ENCODE results near the gene ATRIP.
"Not testable (repeated sequence)": the region's sequence is repeated elsewhere in the genome, so short reads cannot be mapped to it uniquely, and the experiment has no call there.

ATRIP gene

DNA sequence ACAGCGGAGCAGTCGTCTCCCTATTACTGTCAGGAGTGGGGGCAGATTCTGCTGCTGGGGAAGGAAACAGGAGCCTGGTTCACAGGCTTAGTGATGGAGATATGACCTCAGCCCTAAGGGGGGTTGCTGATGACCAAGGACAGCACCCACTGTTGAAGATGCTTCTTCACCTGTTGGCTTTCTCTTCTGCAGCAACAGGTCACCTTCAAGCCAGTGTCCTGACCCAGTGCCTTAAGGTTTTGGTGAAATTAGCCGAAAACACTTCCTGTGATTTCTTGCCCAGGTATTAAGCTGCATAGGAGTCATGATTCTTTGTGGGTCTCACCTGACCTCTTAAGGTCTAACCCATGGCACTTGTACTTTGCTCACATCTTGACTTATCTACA, 14.0 kb downstream of the ATRIP start:
- no peaks in the 10 kb centered on the region for H3K9me3 Mint-ChIP-seq
- no peak overlapping the region for H3K4me3 Mint-ChIP-seq
- peaks cover 7% of the 10 kb centered on the region for H3K4me1 Mint-ChIP-seq
- no peaks in the 10 kb centered on the region for H3K27me3 Mint-ChIP-seq
- DNase-seq = no peak
- H3K36me3 Mint-ChIP-seq (ENCODE audit: low read depth) = peaks cover 24% of the 10 kb centered on the region
- no peak overlapping the region for H3K27ac Mint-ChIP-seq
- no peak for ATAC-seq

DNA sequence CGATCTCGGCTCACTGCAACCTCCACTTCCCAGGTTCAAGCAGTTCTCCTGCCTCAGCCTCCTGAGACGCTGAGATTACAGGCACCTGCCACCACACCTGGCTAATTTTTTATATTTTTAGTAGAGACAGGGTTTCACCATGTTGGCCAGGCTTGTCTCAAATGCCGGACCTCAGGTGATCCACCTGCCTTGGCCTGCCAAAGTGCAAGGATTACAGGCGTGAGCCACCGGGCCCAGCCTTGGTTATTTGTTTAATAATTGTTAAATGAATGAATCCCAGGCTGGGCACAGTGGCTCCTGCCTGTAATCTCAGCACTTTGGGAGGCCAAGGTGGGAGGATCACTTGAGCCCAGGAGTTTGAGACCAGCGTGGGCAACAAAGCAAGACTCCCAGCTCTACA, 15.2 kb downstream of the ATRIP start:
- H3K9me3 Mint-ChIP-seq, H3K27ac Mint-ChIP-seq, H3K4me3 Mint-ChIP-seq, ATAC-seq, DNase-seq, H3K27me3 Mint-ChIP-seq: not testable (repeated sequence)
- Mint-ChIP-seq H3K4me1 (peaks cover 13% of the 10 kb centered on the region), H3K36me3 (ENCODE audit: low read depth) (peaks cover 24% of the 10 kb centered on the region)

DNA sequence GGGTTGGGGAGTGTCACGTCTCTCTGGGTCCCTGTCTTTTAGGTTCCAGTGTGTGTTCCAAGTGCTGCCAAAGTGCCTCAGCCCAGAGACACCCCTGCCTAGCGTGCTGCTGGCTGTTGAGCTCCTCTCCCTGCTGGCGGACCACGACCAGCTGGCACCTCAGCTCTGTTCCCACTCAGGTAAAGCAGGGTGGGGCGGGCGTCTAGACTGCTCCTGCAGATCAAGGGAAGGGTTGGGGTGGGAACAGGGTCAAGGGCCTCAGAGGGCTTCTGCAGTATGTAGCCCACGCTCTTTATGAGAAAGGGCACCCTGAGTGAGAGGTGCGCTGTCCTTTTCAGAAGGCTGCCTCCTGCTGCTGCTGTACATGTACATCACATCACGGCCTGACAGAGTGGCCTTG, 17.2 kb downstream of the ATRIP start:
- DNase-seq (no peak), ATAC-seq (no peak)
- no peak overlapping the region for H3K4me3 Mint-ChIP-seq
- peaks cover 35% of the 10 kb centered on the region for H3K36me3 Mint-ChIP-seq (ENCODE audit: low read depth)
- H3K9me3 Mint-ChIP-seq = no peaks in the 10 kb centered on the region
- no peak overlapping the region for H3K27ac Mint-ChIP-seq
- H3K4me1 Mint-ChIP-seq = peaks cover 32% of the 10 kb centered on the region
- no peaks in the 10 kb centered on the region for H3K27me3 Mint-ChIP-seq

DNA sequence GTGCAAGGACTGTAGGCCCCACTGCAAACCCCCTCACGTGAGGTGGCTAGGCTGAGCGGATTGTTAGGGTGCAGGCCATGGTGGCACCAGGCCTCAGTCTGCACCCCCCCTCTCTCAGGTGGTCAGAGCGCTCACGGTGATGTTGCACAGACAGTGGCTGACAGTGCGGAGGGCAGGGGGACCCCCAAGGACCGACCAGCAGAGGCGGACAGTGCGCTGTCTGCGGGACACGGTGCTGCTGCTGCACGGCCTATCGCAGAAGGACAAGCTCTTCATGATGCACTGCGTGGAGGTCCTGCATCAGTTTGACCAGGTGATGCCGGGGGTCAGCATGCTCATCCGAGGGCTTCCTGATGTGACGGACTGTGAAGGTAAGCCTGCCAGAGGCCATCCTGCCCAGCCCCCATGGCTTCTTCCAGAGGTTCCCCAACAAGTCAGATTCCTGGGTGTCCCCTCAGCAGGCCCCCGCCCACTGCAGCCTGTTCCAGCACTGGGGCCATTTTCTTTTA, 18.2 kb downstream of the ATRIP start:
- DNase-seq = no peak
- peak overlapping the region; percentile 97 for H3K27ac Mint-ChIP-seq
- ATAC-seq = no peak
- H3K4me3 Mint-ChIP-seq = no peak overlapping the region
- H3K4me1 Mint-ChIP-seq = peaks cover 42% of the 10 kb centered on the region
- H3K36me3 Mint-ChIP-seq (ENCODE audit: low read depth) = peaks cover 40% of the 10 kb centered on the region
- no peaks in the 10 kb centered on the region for H3K9me3 Mint-ChIP-seq
- no peaks in the 10 kb centered on the region for H3K27me3 Mint-ChIP-seq

DNA sequence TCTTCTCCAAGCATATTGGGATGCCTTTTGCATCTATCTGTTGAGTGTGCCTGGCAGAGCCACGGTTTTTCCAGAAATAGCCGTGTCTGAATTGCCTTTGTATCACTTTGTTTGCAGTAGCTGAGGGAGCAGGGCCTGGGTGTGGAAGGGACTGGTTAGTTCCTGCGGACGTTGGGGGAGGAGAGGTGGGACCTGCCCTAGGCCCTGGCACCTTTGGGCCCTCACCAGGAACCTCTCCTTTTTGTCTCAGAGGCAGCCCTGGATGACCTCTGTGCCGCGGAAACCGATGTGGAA, 18.6 kb downstream of the ATRIP start:
- Mint-ChIP-seq H3K36me3 (ENCODE audit: low read depth) (peaks cover 38% of the 10 kb centered on the region), H3K9me3 (no peaks in the 10 kb centered on the region), H3K27ac (peak overlapping the region; percentile 97), H3K4me1 (peaks cover 46% of the 10 kb centered on the region), H3K4me3 (peak overlapping the region; percentile 92), H3K27me3 (no peaks in the 10 kb centered on the region)
- ATAC-seq (no peak), DNase-seq (no peak)

DNA sequence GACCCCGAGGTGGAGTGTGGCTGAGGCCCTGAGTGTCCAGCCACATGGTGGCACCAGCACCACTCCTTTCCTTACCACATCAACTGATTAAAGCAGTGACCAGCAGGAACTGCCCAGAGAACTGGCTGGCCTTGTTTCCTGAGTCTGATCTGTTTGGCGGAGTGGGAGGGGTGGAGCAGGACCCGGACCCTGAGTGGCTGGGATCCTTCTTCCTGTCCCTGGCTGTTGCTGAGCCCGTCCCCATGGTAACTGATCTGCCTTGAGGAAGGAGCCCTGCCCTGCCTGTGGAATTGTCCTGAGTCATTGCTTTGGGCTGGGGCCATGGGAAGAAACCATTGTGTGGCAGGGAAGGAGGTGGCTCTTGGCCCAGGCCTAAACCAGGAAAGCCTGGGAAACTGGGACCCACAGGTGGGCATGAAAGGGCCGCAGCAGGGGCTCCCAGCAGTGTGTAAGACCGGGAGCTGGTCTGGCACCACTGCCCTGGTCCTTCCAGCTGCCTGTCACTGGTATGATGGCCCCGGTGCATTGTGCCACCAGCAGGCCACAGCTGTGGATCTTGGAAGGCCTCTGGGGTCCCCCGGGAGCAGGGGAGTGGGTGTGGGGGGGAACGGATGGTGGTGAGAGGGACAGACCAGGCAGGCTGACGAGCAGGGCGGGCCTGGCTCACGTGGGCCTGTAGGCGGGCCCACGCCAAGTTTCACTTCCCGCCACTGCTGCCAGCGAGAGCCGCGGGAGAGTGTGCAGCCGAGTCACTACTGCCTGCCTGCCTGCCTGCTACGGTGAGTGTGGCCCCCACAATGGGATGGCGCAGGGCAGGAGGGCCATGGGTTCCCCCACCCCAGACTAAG, 19.2 kb downstream of the ATRIP start:
- peaks cover 36% of the 10 kb centered on the region for H3K36me3 Mint-ChIP-seq (ENCODE audit: low read depth)
- peak overlapping the region; percentile 97 for H3K27ac Mint-ChIP-seq
- H3K27me3 Mint-ChIP-seq = no peaks in the 10 kb centered on the region
- ATAC-seq = peak; percentile 90
- DNase-seq = peak; percentile 84
- no peaks in the 10 kb centered on the region for H3K9me3 Mint-ChIP-seq
- peak overlapping the region; percentile 92 for H3K4me3 Mint-ChIP-seq
- H3K4me1 Mint-ChIP-seq = peaks cover 49% of the 10 kb centered on the region

DNA sequence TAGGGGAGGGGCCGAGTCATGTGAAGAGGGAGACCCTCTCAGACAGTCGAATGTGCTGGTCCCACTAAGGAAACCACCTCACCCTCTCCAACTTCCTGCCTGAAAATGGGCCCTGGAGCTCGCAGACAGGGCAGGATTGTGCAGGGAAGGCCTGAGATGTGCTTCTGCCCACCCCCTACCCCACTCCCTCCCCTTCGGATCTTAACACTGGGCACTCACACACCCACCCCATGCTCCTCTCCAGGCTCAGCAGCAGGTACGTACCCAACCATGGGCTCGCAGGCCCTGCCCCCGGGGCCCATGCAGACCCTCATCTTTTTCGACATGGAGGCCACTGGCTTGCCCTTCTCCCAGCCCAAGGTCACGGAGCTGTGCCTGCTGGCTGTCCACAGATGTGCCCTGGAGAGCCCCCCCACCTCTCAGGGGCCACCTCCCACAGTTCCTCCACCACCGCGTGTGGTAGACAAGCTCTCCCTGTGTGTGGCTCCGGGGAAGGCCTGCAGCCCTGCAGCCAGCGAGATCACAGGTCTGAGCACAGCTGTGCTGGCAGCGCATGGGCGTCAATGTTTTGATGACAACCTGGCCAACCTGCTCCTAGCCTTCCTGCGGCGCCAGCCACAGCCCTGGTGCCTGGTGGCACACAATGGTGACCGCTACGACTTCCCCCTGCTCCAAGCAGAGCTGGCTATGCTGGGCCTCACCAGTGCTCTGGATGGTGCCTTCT, 20.0 kb downstream of the ATRIP start:
- Mint-ChIP-seq H3K9me3 (no peaks in the 10 kb centered on the region), H3K4me1 (peaks cover 49% of the 10 kb centered on the region), H3K36me3 (ENCODE audit: low read depth) (peaks cover 30% of the 10 kb centered on the region), H3K27me3 (no peaks in the 10 kb centered on the region), H3K27ac (peak overlapping the region; percentile 97), H3K4me3 (peak overlapping the region; percentile 92)
- DNase-seq = no peak
- ATAC-seq = peak; percentile 33

DNA sequence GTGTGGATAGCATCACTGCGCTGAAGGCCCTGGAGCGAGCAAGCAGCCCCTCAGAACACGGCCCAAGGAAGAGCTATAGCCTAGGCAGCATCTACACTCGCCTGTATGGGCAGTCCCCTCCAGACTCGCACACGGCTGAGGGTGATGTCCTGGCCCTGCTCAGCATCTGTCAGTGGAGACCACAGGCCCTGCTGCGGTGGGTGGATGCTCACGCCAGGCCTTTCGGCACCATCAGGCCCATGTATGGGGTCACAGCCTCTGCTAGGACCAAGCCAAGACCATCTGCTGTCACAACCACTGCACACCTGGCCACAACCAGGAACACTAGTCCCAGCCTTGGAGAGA, 20.5 kb downstream of the ATRIP start:
- DNase-seq = no peak
- ATAC-seq = no peak
- Mint-ChIP-seq H3K4me1 (peaks cover 49% of the 10 kb centered on the region), H3K27ac (peak overlapping the region; percentile 97), H3K9me3 (no peaks in the 10 kb centered on the region), H3K27me3 (no peaks in the 10 kb centered on the region), H3K36me3 (ENCODE audit: low read depth) (peaks cover 30% of the 10 kb centered on the region), H3K4me3 (peak overlapping the region; percentile 92)

DNA sequence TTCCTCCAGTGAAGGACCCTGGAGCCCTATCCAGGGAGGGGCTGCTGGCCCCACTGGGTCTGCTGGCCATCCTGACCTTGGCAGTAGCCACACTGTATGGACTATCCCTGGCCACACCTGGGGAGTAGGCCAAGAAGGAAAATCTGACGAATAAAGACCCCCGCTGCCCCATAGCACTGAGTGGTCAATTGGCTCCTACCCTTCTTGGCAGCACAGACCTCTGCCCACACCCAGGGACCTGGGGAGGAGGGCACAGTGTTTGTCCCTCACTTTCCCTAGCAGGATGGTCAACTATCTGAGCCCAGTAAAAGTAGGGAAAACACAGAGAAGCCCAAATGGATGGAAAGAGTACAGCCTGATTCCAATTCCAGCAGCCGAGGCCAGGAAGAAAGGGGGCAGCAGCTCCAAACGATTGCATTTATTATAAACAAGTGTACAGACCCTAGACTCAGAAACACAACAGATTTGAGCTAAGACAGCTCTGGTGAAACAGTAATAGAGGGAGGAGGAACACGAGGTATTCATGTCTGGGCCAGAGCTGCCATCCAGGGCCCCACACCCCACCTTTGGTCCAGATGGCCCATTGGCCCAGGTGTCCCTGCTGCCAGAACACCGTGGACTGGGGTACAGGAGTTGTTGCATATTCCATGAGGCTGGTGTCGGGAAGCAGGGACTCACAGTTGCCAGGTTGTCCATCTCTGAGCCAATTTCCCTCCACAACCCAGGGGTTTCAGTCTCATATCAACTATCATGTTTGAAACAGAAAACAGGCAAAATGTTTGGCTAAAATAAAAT, 21.1 kb downstream of the ATRIP start:
- Mint-ChIP-seq H3K4me1 (peaks cover 53% of the 10 kb centered on the region), H3K27ac (peak overlapping the region; percentile 97), H3K27me3 (no peaks in the 10 kb centered on the region), H3K9me3 (no peaks in the 10 kb centered on the region), H3K4me3 (peak overlapping the region; percentile 92), H3K36me3 (ENCODE audit: low read depth) (peaks cover 30% of the 10 kb centered on the region)
- ATAC-seq (no peak), DNase-seq (no peak)

DNA sequence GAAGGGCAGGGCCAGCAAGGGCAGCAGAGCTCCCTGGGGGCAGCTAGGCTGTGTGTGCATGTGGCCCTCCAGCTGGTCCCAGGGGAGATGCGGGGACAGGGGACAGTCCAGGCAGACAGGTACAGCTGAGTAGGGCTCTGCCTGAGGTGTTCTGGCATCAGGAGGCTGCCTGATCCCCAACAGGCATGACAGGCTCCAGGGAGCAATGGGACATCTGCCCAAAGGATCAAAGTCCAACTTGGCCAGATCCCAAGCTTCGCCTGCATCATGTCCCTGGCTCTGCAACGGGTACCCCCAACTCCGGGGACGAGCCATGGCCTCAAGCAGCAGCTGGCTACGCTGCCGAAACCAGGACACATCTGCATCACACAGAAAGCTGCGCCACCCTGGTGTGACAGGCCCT, 21.8 kb downstream of the ATRIP start:
- Mint-ChIP-seq H3K27me3 (no peaks in the 10 kb centered on the region), H3K4me1 (peaks cover 59% of the 10 kb centered on the region), H3K9me3 (no peaks in the 10 kb centered on the region), H3K4me3 (peak overlapping the region; percentile 92), H3K27ac (peak overlapping the region; percentile 97), H3K36me3 (ENCODE audit: low read depth) (peaks cover 31% of the 10 kb centered on the region)
- ATAC-seq (no peak), DNase-seq (no peak)

DNA sequence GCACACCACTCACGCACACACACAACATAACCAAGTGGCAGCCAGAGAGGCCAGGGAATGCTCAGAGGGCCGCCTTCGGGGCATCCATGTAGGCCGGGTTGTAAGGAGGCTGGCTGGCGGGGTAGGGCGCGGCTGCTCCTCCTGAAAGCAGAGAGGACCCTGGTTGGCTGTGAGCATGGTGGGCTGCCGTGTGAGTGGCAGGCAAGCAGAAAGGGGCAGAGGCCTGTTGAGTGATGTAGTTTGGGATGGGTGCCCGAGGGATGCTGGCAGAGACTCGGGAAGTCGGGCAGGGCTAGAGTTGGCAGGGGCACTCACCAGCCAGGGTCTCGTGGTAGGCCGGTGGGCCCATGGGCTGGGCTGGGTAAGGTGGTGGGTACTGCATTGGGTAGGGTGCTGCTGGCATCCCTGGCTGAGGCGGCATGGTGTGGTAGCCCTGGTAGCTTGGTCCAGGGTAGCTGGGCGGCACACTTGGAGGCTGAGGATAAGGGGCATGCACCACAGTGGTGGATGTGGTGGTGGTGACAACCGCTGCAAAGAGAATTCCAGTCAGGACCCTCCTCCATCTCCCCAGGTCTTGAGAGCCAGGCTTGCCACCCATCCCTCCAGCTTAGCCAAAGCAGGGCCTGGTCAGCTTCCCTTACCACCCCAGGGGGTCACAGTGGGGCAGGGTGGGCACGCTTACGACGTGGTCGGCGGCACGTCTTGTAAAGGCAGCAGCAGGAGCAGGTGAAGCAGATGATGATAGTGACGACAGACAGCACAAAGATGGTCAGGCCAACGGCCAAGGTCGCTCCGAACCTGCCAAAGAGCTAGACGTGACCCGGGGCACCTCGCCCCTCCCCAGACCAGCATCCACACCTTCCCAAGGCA, 22.7 kb downstream of the ATRIP start:
- DNase-seq (no peak), ATAC-seq (no peak)
- Mint-ChIP-seq H3K4me1 (peaks cover 65% of the 10 kb centered on the region), H3K4me3 (peak overlapping the region; percentile 35), H3K27ac (peak overlapping the region; percentile 80), H3K36me3 (ENCODE audit: low read depth) (peaks cover 31% of the 10 kb centered on the region), H3K9me3 (no peaks in the 10 kb centered on the region), H3K27me3 (no peaks in the 10 kb centered on the region)

DNA sequence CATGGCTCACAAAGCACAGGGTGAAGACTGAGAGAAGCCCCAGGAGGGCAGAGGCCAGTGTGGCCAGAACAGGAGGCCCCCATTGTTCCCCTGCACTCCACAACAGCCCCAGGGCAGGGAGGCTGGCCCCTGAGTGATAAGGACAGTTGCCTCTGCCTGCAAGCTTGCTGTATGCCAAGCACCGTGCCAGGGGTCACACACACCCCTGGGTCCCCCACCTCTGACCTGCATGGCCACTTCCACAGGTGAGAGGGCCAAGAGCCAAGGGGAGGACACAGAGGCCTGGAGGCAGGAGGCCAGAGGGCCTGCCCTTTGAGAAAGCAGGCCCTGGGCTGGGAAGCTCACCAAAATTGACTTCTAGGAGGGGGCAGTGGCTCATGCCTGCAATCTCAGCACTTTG, 23.7 kb downstream of the ATRIP start:
- Mint-ChIP-seq H3K36me3 (ENCODE audit: low read depth) (peaks cover 31% of the 10 kb centered on the region), H3K27ac (peak overlapping the region; percentile 80), H3K27me3 (no peaks in the 10 kb centered on the region), H3K9me3 (no peaks in the 10 kb centered on the region), H3K4me3 (peak overlapping the region; percentile 35), H3K4me1 (peaks cover 69% of the 10 kb centered on the region)
- DNase-seq (no peak), ATAC-seq (no peak)

DNA sequence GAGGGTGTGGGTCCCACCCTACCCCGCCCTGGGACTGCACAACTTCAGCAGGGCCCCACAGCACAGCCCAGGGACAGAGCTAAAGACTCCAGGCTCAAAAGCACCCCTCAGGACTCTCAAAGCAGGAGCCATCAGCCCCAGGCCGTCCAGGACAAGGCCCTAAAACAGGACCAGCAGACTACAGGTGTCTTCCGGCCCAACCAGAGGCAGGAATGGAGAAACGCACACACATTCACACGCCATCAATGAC, 26.1 kb downstream of the ATRIP start:
- Mint-ChIP-seq H3K4me1 (peaks cover 61% of the 10 kb centered on the region), H3K27me3 (no peaks in the 10 kb centered on the region), H3K36me3 (ENCODE audit: low read depth) (peaks cover 17% of the 10 kb centered on the region), H3K27ac (peak overlapping the region; percentile 97), H3K9me3 (no peaks in the 10 kb centered on the region), H3K4me3 (peak overlapping the region; percentile 86)
- ATAC-seq (peak; percentile 13), DNase-seq (no peak)

DNA sequence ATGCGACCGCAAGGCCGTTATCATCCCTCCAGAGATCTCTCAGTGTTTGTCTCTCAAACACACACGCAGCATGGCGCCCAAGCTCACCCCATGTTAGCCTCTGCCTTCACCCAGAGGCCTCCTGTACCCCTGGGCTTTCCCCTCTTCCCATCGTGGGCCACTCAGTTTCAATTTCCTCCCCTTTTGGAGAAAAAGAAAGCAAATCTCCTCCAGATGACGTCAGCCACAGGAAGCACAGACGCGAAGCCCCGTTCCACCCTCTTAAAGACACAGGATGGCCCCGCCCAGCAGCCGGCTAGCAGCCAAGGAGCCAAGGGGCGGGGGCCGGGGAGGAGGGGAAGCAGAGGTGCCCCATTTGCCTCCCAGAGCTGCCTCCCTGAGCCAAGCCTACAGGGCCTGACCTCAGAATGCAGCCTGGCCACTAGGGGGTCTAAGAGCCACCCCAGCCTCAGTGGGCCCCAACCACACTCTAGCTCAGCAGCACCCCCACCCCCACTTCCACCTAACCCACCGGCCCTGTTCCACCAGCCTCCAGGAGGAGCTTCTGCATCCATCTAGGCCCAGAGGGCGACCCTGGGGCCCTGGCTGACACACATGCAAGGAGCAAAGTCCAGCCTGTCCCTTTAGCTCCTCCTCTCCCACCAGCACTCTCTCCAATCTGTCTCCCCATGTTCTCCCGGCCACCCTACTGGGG, 26.5 kb downstream of the ATRIP start:
- DNase-seq (peak; percentile 97), ATAC-seq (peak; percentile 91)
- no peaks in the 10 kb centered on the region for H3K27me3 Mint-ChIP-seq
- peak overlapping the region; percentile 86 for H3K4me3 Mint-ChIP-seq
- peak overlapping the region; percentile 97 for H3K27ac Mint-ChIP-seq
- H3K9me3 Mint-ChIP-seq = no peaks in the 10 kb centered on the region
- peaks cover 12% of the 10 kb centered on the region for H3K36me3 Mint-ChIP-seq (ENCODE audit: low read depth)
- H3K4me1 Mint-ChIP-seq = peaks cover 61% of the 10 kb centered on the region
